K562 (cell line): ENCODE measurements around the gene RMND5B.

Experiments used
- CC2D1A ChIP-seq: fragments of 450-650 bp; IDR thresholded peaks from 2 replicates; pipeline ENCODE4 v1.6.1; 2017; ENCODE audit warnings: mild to moderate bottlenecking
- CHD4 ChIP-seq: fragments of 200-600 bp; sonication (generic); IDR thresholded peaks from 3 replicates; pipeline ENCODE4 v1.6.1; 2012; ENCODE audit warnings: low read depth, mild to moderate bottlenecking, mixed read lengths, low read length, inconsistent platforms; ENCODE audit not compliant: insufficient read depth, insufficient replicate concordance, poor library complexity, severe bottlenecking
- CTCF ChIP-seq, 3 experiments: IDR thresholded peaks in 2 of 3; conservative IDR thresholded peaks in 1 of 3; 2 replicates each; pipeline ENCODE4 v1.5.1; 2011 to 2012; ENCODE audit warnings: low read length in 3 of 3, mild to moderate bottlenecking in 3 of 3, control low read depth in 2 of 3, improper control_type of control experiment in 1 of 3, inconsistent platforms in 1 of 3, low read depth in 1 of 3, mixed read lengths in 1 of 3, moderate library complexity in 1 of 3; ENCODE audit not compliant: insufficient read depth in 2 of 3
- EP300 ChIP-seq: IDR thresholded peaks from 2 replicates; pipeline ENCODE4 v1.6.1; 2012; ENCODE audit warnings: low read length, improper control_type of control experiment
- GABPA ChIP-seq: fragments of 200-800 bp; sonication (Bioruptor generic); conservative IDR thresholded peaks from 2 replicates; pipeline ENCODE4 v1.6.1; 2016; ENCODE audit warnings: low read depth, missing genetic modification characterization, missing compliant biosample characterization
- JUN ChIP-seq, 2 experiments: sonication (generic) in 1 of 2; formaldehyde crosslinking in 1 of 2; IDR thresholded peaks; 2 replicates each; pipeline versions ENCODE4 v1.6.1 to v1.8.0; 2012 to 2022; ENCODE audit warnings: borderline replicate concordance in 2 of 2, mild to moderate bottlenecking in 2 of 2, improper control_type of control experiment in 1 of 2, low read depth in 1 of 2, low read length in 1 of 2, missing genetic modification reagents in 1 of 2
- LARP7 ChIP-seq: fragments of 450-650 bp; IDR thresholded peaks from 2 replicates; pipeline ENCODE4 v1.6.1; 2016
- USF2 ChIP-seq: sonication (generic); formaldehyde crosslinking; IDR thresholded peaks from 2 replicates; pipeline ENCODE4 v1.5.0; 2020; ENCODE audit warnings: missing genetic modification reagents
- ZBTB33 ChIP-seq: sonication (generic); formaldehyde crosslinking; IDR thresholded peaks from 2 replicates; pipeline ENCODE4 v1.8.1; 2023; ENCODE audit warnings: mild to moderate bottlenecking, missing genetic modification reagents
- ZNF354B ChIP-seq: fragments of 250-450 bp; sonication (Bioruptor Pico); IDR thresholded peaks from 2 replicates; pipeline ENCODE4 v1.4.0; 2020
- TF ChIP-seq, protein P1 (sequence below), 3 experiments: fragments of 200-800 bp in 1 of 3; fragments of 250-450 bp in 1 of 3; fragments of 450-650 bp in 1 of 3; sonication (Bioruptor Pico) in 1 of 3; sonication (Bioruptor generic) in 1 of 3; formaldehyde crosslinking in 1 of 3; IDR thresholded peaks; 2 replicates each; pipeline versions ENCODE4 v1.6.1 to v1.8.0; 2016 to 2022; ENCODE audit warnings: mild to moderate bottlenecking in 2 of 3, missing genetic modification characterization in 2 of 3, missing compliant biosample characterization in 1 of 3, moderate library complexity in 1 of 3
- TF ChIP-seq, protein P2 (sequence below): sonication (generic); formaldehyde crosslinking; IDR thresholded peaks from 2 replicates; pipeline ENCODE4 v1.9.0; 2022; ENCODE audit warnings: mild to moderate bottlenecking, missing genetic modification reagents

DNA sequence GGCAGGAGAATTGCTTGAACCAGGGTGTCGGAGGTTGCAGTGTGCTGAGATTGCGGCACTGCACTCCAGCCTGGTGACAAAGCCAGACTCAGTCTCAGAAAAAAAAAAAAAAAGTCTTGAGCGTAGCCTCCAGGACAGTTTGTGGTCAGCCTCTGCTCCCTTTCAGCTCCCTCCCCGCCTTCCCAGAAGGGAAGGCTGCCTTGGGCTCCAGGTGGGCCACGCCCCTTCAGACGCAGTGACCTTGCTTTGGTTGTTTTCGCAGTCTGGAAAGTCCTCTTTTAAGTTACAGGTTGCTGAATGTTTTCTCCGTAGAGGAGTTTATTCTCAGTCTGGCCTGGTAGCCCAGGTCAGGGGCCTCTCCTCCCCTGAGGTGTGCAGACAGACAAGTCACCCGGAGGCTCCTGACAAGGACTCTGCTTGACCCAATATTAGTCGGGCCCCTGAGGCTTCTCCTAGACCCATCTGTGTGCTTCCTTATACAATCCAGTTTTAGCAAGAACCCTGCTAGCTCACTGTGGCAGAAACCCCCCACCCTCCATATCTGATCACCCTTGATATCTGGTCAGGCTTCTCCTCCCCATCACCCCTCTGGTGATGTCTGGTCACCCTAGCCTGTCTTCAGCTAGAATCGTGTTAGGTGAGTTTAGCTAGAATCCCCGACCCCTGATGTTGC lies 49.1 kb upstream of the RMND5B start:
- no peak for TF ChIP-seq CHD4
- TF ChIP-seq, protein P1, sequence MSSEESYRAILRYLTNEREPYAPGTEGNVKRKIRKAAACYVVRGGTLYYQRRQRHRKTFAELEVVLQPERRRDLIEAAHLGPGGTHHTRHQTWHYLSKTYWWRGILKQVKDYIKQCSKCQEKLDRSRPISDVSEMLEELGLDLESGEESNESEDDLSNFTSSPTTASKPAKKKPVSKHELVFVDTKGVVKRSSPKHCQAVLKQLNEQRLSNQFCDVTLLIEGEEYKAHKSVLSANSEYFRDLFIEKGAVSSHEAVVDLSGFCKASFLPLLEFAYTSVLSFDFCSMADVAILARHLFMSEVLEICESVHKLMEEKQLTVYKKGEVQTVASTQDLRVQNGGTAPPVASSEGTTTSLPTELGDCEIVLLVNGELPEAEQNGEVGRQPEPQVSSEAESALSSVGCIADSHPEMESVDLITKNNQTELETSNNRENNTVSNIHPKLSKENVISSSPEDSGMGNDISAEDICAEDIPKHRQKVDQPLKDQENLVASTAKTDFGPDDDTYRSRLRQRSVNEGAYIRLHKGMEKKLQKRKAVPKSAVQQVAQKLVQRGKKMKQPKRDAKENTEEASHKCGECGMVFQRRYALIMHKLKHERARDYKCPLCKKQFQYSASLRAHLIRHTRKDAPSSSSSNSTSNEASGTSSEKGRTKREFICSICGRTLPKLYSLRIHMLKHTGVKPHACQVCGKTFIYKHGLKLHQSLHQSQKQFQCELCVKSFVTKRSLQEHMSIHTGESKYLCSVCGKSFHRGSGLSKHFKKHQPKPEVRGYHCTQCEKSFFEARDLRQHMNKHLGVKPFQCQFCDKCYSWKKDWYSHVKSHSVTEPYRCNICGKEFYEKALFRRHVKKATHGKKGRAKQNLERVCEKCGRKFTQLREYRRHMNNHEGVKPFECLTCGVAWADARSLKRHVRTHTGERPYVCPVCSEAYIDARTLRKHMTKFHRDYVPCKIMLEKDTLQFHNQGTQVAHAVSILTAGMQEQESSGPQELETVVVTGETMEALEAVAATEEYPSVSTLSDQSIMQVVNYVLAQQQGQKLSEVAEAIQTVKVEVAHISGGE (CRISPR knock-in tag; IDR thresholded peaks at IDR 0.05): no peak
- TF ChIP-seq JUN (IDR thresholded peaks at IDR 0.05; ENCODE audit: borderline replicate concordance, low read depth, low read length): no peak
- no peak for TF ChIP-seq JUN (CRISPR knock-in tag; IDR thresholded peaks at IDR 0.05; ENCODE audit: borderline replicate concordance)
- TF ChIP-seq EP300: no peak
- TF ChIP-seq CTCF (IDR thresholded peaks at IDR 0.05 in 2 of 3, conservative IDR thresholded peaks at IDR 0.05 in 1 of 3; ENCODE audit: insufficient read depth in 2 of 3, low read depth in 1 of 3, low read length in 3 of 3): no peak
- TF ChIP-seq, protein P2, sequence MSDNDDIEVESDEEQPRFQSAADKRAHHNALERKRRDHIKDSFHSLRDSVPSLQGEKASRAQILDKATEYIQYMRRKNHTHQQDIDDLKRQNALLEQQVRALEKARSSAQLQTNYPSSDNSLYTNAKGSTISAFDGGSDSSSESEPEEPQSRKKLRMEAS (CRISPR knock-in tag): no peak
- TF ChIP-seq ZNF354B (CRISPR knock-in tag): no peak
- no peak for TF ChIP-seq ZBTB33 (CRISPR knock-in tag)
- no peak for TF ChIP-seq USF2 (CRISPR knock-in tag)
- no peak for TF ChIP-seq GABPA (tag)
- no peak for TF ChIP-seq LARP7
- no peak for TF ChIP-seq CC2D1A
